GM23248 (cell line): ENCODE measurements around the gene MYO18B.

Experiments
- EZH2 ChIP-seq: fragments of 200-600 bp; sonication (generic); IDR thresholded peaks from 2 replicates; pipeline ENCODE4 v1.6.1; 2018; ENCODE audit warnings: antibody characterized with exemption, mild to moderate bottlenecking; ENCODE audit not compliant: insufficient read depth, poor library complexity, severe bottlenecking
- EZH2phosphoT487 ChIP-seq: fragments of 200-600 bp; sonication (generic); IDR thresholded peaks from 2 replicates; pipeline ENCODE4 v1.6.1; 2018; ENCODE audit warnings: antibody characterized with exemption, moderate library complexity, mild to moderate bottlenecking, low read depth; ENCODE audit not compliant: insufficient read depth

DNA sequence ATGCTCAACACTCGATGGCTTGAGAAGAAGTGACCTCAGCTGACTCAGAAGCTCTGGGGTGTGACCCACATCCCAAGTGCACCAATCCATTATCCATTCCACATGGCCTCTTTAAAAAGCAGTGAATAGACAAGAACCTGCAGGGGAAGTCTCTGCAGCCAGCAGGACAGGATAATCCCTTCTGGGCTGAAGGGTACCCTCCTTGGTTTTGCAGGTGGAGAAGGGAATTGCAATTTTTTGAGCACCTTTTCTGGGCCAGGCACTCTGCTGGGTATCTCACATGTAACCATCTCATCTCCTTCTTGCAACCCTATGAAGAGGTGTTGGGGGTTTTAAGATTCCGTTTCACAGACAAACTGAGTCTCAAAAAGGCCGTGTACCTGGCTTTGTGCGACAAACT, 76.6 kb downstream of the MYO18B start:
- TF ChIP-seq EZH2 (no peak), EZH2phosphoT487 (no peak)
